Endothelial cell (in vitro differentiated cells): ENCODE results near the gene MBOAT2. TPM values are rescaled to one million over a fixed set of nuclear protein-coding genes. Genes with fewer than 3 reads are reported as not detected.
A peak's percentile ranks its signal among the peaks of the same experiment; 100 is the strongest.
"Not testable (repeated sequence)": the region's sequence is repeated elsewhere in the genome, so short reads cannot be mapped to it uniquely, and the experiment has no call there.

Experiments
- DNase-seq: peaks from one replicate; pipeline ENCODE4 v3.0.0; 2021; ENCODE audit warnings: low spot score
- H3K27ac Mint-ChIP-seq: one replicate; pipeline ENCODE4 v1.8.0; 2021; ENCODE audit warnings: mixed read lengths, inconsistent platforms; ENCODE audit not compliant: unreplicated experiment
- H3K27me3 Mint-ChIP-seq: one replicate; pipeline ENCODE4 v1.8.0; 2021; ENCODE audit warnings: mild to moderate bottlenecking, moderate library complexity, mixed read lengths, inconsistent platforms; ENCODE audit not compliant: unreplicated experiment
- H3K36me3 Mint-ChIP-seq: one replicate; pipeline ENCODE4 v1.8.0; 2021; ENCODE audit warnings: mild to moderate bottlenecking, low read depth, mixed read lengths, inconsistent platforms; ENCODE audit not compliant: unreplicated experiment
- H3K4me1 Mint-ChIP-seq: one replicate; pipeline ENCODE4 v1.8.0; 2021; ENCODE audit warnings: mild to moderate bottlenecking, mixed read lengths, inconsistent platforms; ENCODE audit not compliant: unreplicated experiment
- H3K4me3 Mint-ChIP-seq: one replicate; pipeline ENCODE4 v1.8.0; 2021; ENCODE audit warnings: mild to moderate bottlenecking, mixed read lengths, inconsistent platforms; ENCODE audit not compliant: unreplicated experiment
- H3K9me3 Mint-ChIP-seq: one replicate; pipeline ENCODE4 v1.8.0; 2021; ENCODE audit warnings: mixed read lengths, inconsistent platforms; ENCODE audit not compliant: unreplicated experiment
- CTCF ChIP-seq: fragments of 200-600 bp; sonication (generic); IDR thresholded peaks from one replicate; pipeline ENCODE4 v1.5.0; 2021; ENCODE audit warnings: antibody characterized with exemption; ENCODE audit not compliant: unreplicated experiment
- total RNA-seq: library from RNA; stranded (reverse); fragmentation: NEBNext Ultra II Directional; extraction: Animal tissue kit (Norgen Biotek cat#: 25700); gene quantifications from one replicate; pipeline ENCODE4 v1.2.1, GENCODE V29; 2021; ENCODE audit not compliant: unreplicated experiment

Gene MBOAT2
- total RNA-seq, 1 donor from 2014 or later = 71.6 TPM

- DNase-seq = no peak
- Mint-ChIP-seq H3K4me3 (no peak overlapping the region), H3K4me1 (peaks cover 2% of the 10 kb centered on the region), H3K27ac (no peak overlapping the region), H3K36me3 (peaks cover 25% of the 10 kb centered on the region), H3K27me3 (peaks cover 4% of the 10 kb centered on the region), H3K9me3 (no peaks in the 10 kb centered on the region)
- TF ChIP-seq CTCF = no peak
These were observed 87.5 kb downstream of the MBOAT2 start for GRCh38 chr2:8915941-8916340.

GRCh38 chr2:8913767-8914166 lies 89.7 kb downstream of the MBOAT2 start:
- not testable (repeated sequence) for H3K27ac Mint-ChIP-seq, H3K4me3 Mint-ChIP-seq, H3K9me3 Mint-ChIP-seq, DNase-seq, H3K4me1 Mint-ChIP-seq, H3K27me3 Mint-ChIP-seq
- H3K36me3 Mint-ChIP-seq = peaks cover 35% of the 10 kb centered on the region

- H3K4me1 Mint-ChIP-seq = peaks cover 2% of the 10 kb centered on the region
- no peak overlapping the region for H3K27ac Mint-ChIP-seq
- peaks cover 2% of the 10 kb centered on the region for H3K27me3 Mint-ChIP-seq
- no peak overlapping the region for H3K4me3 Mint-ChIP-seq
- TF ChIP-seq CTCF = no peak
- no peaks in the 10 kb centered on the region for H3K9me3 Mint-ChIP-seq
- H3K36me3 Mint-ChIP-seq = peaks cover 51% of the 10 kb centered on the region
- no peak for DNase-seq
These were observed 95.7 kb downstream of the MBOAT2 start for GRCh38 chr2:8907764-8908288.

DNA sequence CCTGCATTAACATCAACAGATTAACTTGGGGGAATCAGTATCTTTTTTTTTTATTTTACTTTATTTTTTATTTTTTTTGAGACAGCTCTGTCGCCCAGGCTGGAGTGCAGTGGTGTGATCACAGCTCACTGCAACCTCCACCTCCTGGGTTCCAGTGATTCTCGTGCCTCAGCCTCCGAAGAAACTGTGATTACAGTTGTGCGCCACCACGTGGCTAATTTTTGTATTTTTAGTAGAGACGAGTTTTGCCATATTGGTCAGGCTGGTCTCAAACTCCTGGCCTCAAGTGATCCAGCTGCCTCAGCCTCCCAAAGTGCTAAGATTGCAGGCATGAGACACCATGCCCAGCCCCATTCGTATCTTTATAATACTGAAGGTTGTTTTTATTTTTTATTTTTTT lies 99.6 kb downstream of the MBOAT2 start:
- H3K36me3 Mint-ChIP-seq = peaks cover 53% of the 10 kb centered on the region
- H3K27ac Mint-ChIP-seq, H3K27me3 Mint-ChIP-seq, H3K9me3 Mint-ChIP-seq, H3K4me1 Mint-ChIP-seq, DNase-seq, H3K4me3 Mint-ChIP-seq: not testable (repeated sequence)
- TF ChIP-seq CTCF = peak; percentile 9

- not testable (repeated sequence) for H3K27me3 Mint-ChIP-seq, H3K9me3 Mint-ChIP-seq, DNase-seq, H3K27ac Mint-ChIP-seq, H3K4me1 Mint-ChIP-seq, H3K4me3 Mint-ChIP-seq
- peaks cover 53% of the 10 kb centered on the region for H3K36me3 Mint-ChIP-seq
These were observed 100.7 kb downstream of the MBOAT2 start for GRCh38 chr2:8902757-8903156.

- Mint-ChIP-seq H3K4me1 (peaks cover 34% of the 10 kb centered on the region), H3K27ac (peak overlapping the region; percentile 61), H3K36me3 (peaks cover 46% of the 10 kb centered on the region)
- H3K4me3 Mint-ChIP-seq, DNase-seq, H3K9me3 Mint-ChIP-seq, H3K27me3 Mint-ChIP-seq: not testable (repeated sequence)
These were observed 106.3 kb downstream of the MBOAT2 start for GRCh38 chr2:8897206-8897605.

DNA sequence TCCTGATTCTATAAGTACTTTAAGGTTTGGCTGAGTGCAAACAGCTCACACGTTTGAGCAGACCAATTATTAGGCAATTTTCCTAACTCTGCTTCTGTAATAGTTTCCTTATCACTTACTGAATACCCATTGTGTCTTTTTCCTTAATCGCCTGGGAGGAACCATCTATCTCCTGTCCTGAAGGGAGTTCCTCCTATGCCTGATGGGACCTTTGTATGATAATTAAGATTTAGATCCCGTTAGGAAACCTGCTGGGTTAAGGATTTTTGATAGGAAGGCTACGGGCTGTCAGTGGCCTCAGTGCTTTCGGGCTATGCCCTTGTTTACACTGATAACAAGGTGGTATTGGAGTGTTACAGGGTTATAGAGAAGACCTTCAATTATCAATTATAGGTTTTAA lies 106.8 kb downstream of the MBOAT2 start:
- H3K27me3 Mint-ChIP-seq, H3K4me3 Mint-ChIP-seq, H3K9me3 Mint-ChIP-seq, H3K27ac Mint-ChIP-seq, DNase-seq: not testable (repeated sequence)
- H3K4me1 Mint-ChIP-seq = peaks cover 37% of the 10 kb centered on the region
- peaks cover 43% of the 10 kb centered on the region for H3K36me3 Mint-ChIP-seq

- peaks cover 46% of the 10 kb centered on the region for H3K4me1 Mint-ChIP-seq
- H3K4me3 Mint-ChIP-seq = peak overlapping the region; percentile 83
- not testable (repeated sequence) for H3K27me3 Mint-ChIP-seq, H3K9me3 Mint-ChIP-seq, H3K27ac Mint-ChIP-seq, DNase-seq
- peaks cover 31% of the 10 kb centered on the region for H3K36me3 Mint-ChIP-seq
These were observed 108.2 kb downstream of the MBOAT2 start for GRCh38 chr2:8895087-8895912.
